ENCODE measurements around the gene TWIST2.

GRCh38 chr2:238912228-238912915, 64.5 kb downstream of the TWIST2 start:
- TF ChIP-seq CTCF (IDR thresholded peaks at IDR 0.05) (no peak), POLR2A (IDR thresholded peaks at IDR 0.05) (no peak)
